ENCODE results near the gene USP38.
"Not testable (repeated sequence)": the region's sequence is repeated elsewhere in the genome, so short reads cannot be mapped to it uniquely, and the experiment has no call there.

Gene USP38

GRCh38 chr4:143215873-143216272, 31.2 kb downstream of the USP38 start:
- Histone ChIP-seq H3K36me3 (ENCODE audit: control insufficient read depth in 1 of 2, insufficient read depth in 2 of 2, low read length in 2 of 2) (peaks cover 4 to 28% of the 10 kb centered on the region in 2 donors), H3K4me3 (ENCODE audit: low read depth in 1 of 2, low read length in 2 of 2) (no peak overlapping the region), H3K4me1 (ENCODE audit: control insufficient read depth in 1 of 2, insufficient read depth in 2 of 2, low read length in 2 of 2) (peaks cover 0 to 3% of the 10 kb centered on the region in 2 donors), H3K27ac (ENCODE audit: low read length) (no peak overlapping the region), H3K9me3 (ENCODE audit: control insufficient read depth in 1 of 2, low read length in 2 of 2) (no peaks in the 10 kb centered on the region), H3K27me3 (ENCODE audit: low read depth, low read length) (no peaks in the 10 kb centered on the region)

GRCh38 chr4:143224255-143224654, 39.5 kb downstream of the USP38 start:
- Histone ChIP-seq H3K4me1 (ENCODE audit: control insufficient read depth in 1 of 2, insufficient read depth in 2 of 2, low read length in 2 of 2) (peaks cover 6 to 17% of the 10 kb centered on the region in 2 donors), H3K27ac (ENCODE audit: low read length) (no peak overlapping the region), H3K9me3 (ENCODE audit: control insufficient read depth in 1 of 2, low read length in 2 of 2) (no peaks in the 10 kb centered on the region), H3K27me3 (ENCODE audit: low read depth, low read length) (no peaks in the 10 kb centered on the region), H3K4me3 (ENCODE audit: low read depth in 1 of 2, low read length in 2 of 2) (no peak overlapping the region), H3K36me3 (ENCODE audit: control insufficient read depth in 1 of 2, insufficient read depth in 2 of 2, low read length in 2 of 2) (peaks cover 4 to 13% of the 10 kb centered on the region in 2 donors)

GRCh38 chr4:143225167-143225566, 40.5 kb downstream of the USP38 start:
- Histone ChIP-seq H3K9me3 (ENCODE audit: control insufficient read depth in 1 of 2, low read length in 2 of 2) (no peaks in the 10 kb centered on the region), H3K27me3 (ENCODE audit: low read depth, low read length) (no peaks in the 10 kb centered on the region), H3K4me3 (ENCODE audit: low read depth in 1 of 2, low read length in 2 of 2) (no peak overlapping the region), H3K4me1 (ENCODE audit: control insufficient read depth in 1 of 2, insufficient read depth in 2 of 2, low read length in 2 of 2) (peaks cover 6 to 17% of the 10 kb centered on the region in 2 donors), H3K27ac (ENCODE audit: low read length) (no peak overlapping the region), H3K36me3 (ENCODE audit: control insufficient read depth in 1 of 2, insufficient read depth in 2 of 2, low read length in 2 of 2) (peaks cover 4 to 13% of the 10 kb centered on the region in 2 donors)

GRCh38 chr4:143230683-143231082, 46.0 kb downstream of the USP38 start:
- no peak overlapping the region for H3K27ac ChIP-seq (ENCODE audit: low read length)
- H3K36me3 ChIP-seq (ENCODE audit: control insufficient read depth in 1 of 2, insufficient read depth in 2 of 2, low read length in 2 of 2) = no peaks in the 10 kb centered on the region
- no peaks in the 10 kb centered on the region for H3K27me3 ChIP-seq (ENCODE audit: low read depth, low read length)
- no peak overlapping the region for H3K4me3 ChIP-seq (ENCODE audit: low read depth in 1 of 2, low read length in 2 of 2)
- peaks cover 0 to 12% of the 10 kb centered on the region in 2 donors for H3K4me1 ChIP-seq (ENCODE audit: control insufficient read depth in 1 of 2, insufficient read depth in 2 of 2, low read length in 2 of 2)
- H3K9me3 ChIP-seq (ENCODE audit: control insufficient read depth in 1 of 2, low read length in 2 of 2) = no peaks in the 10 kb centered on the region

GRCh38 chr4:143232277-143232676, 47.6 kb downstream of the USP38 start:
- Histone ChIP-seq H3K4me1 (ENCODE audit: control insufficient read depth in 1 of 2, insufficient read depth in 2 of 2, low read length in 2 of 2) (peaks cover 0 to 12% of the 10 kb centered on the region in 2 donors), H3K36me3 (ENCODE audit: control insufficient read depth in 1 of 2, insufficient read depth in 2 of 2, low read length in 2 of 2) (no peaks in the 10 kb centered on the region), H3K9me3 (ENCODE audit: control insufficient read depth in 1 of 2, low read length in 2 of 2) (no peaks in the 10 kb centered on the region), H3K27me3 (ENCODE audit: low read depth, low read length) (no peaks in the 10 kb centered on the region), H3K4me3 (ENCODE audit: low read depth in 1 of 2, low read length in 2 of 2) (no peak overlapping the region), H3K27ac (ENCODE audit: low read length) (no peak overlapping the region)

GRCh38 chr4:143234153-143234552, 49.4 kb downstream of the USP38 start:
- Histone ChIP-seq H3K36me3 (ENCODE audit: control insufficient read depth in 1 of 2, insufficient read depth in 2 of 2, low read length in 2 of 2) (no peaks in the 10 kb centered on the region), H3K27me3 (ENCODE audit: low read depth, low read length) (no peaks in the 10 kb centered on the region), H3K9me3 (ENCODE audit: control insufficient read depth in 1 of 2, low read length in 2 of 2) (no peaks in the 10 kb centered on the region), H3K4me3 (ENCODE audit: low read depth in 1 of 2, low read length in 2 of 2) (no peak overlapping the region), H3K4me1 (ENCODE audit: control insufficient read depth in 1 of 2, insufficient read depth in 2 of 2, low read length in 2 of 2) (peaks cover 0 to 12% of the 10 kb centered on the region in 2 donors), H3K27ac (ENCODE audit: low read length) (no peak overlapping the region)

GRCh38 chr4:143237195-143237594, 52.5 kb downstream of the USP38 start:
- H3K27me3 ChIP-seq (ENCODE audit: low read depth, low read length); H3K4me3 ChIP-seq (ENCODE audit: low read depth in 1 of 2, low read length in 2 of 2); H3K36me3 ChIP-seq (ENCODE audit: control insufficient read depth in 1 of 2, insufficient read depth in 2 of 2, low read length in 2 of 2); H3K27ac ChIP-seq (ENCODE audit: low read length); H3K9me3 ChIP-seq (ENCODE audit: control insufficient read depth in 1 of 2, low read length in 2 of 2): not testable (repeated sequence)
- peaks cover 0 to 10% of the 10 kb centered on the region in 2 donors for H3K4me1 ChIP-seq (ENCODE audit: control insufficient read depth in 1 of 2, insufficient read depth in 2 of 2, low read length in 2 of 2)

- H3K27me3 ChIP-seq (ENCODE audit: low read depth, low read length) = no peaks in the 10 kb centered on the region
- H3K4me1 ChIP-seq (ENCODE audit: control insufficient read depth in 1 of 2, insufficient read depth in 2 of 2, low read length in 2 of 2) = peaks cover 0 to 13% of the 10 kb centered on the region in 2 donors
- H3K27ac ChIP-seq (ENCODE audit: low read length) = peak overlapping the region; percentile 4
- H3K9me3 ChIP-seq (ENCODE audit: control insufficient read depth in 1 of 2, low read length in 2 of 2) = no peaks in the 10 kb centered on the region
- H3K4me3 ChIP-seq (ENCODE audit: low read depth in 1 of 2, low read length in 2 of 2) = no peak overlapping the region
- no peaks in the 10 kb centered on the region for H3K36me3 ChIP-seq (ENCODE audit: control insufficient read depth in 1 of 2, insufficient read depth in 2 of 2, low read length in 2 of 2)
These were observed 56.4 kb downstream of the USP38 start for GRCh38 chr4:143240939-143241679.

GRCh38 chr4:143241892-143242291, 57.2 kb downstream of the USP38 start:
- H3K4me1 ChIP-seq (ENCODE audit: control insufficient read depth in 1 of 2, insufficient read depth in 2 of 2, low read length in 2 of 2) = peaks cover 0 to 13% of the 10 kb centered on the region in 2 donors
- H3K9me3 ChIP-seq (ENCODE audit: control insufficient read depth in 1 of 2, low read length in 2 of 2) = no peaks in the 10 kb centered on the region
- H3K4me3 ChIP-seq (ENCODE audit: low read depth in 1 of 2, low read length in 2 of 2) = no peak overlapping the region
- no peak overlapping the region for H3K27ac ChIP-seq (ENCODE audit: low read length)
- H3K27me3 ChIP-seq (ENCODE audit: low read depth, low read length) = no peaks in the 10 kb centered on the region
- no peaks in the 10 kb centered on the region for H3K36me3 ChIP-seq (ENCODE audit: control insufficient read depth in 1 of 2, insufficient read depth in 2 of 2, low read length in 2 of 2)

- Histone ChIP-seq H3K36me3 (ENCODE audit: control insufficient read depth in 1 of 2, insufficient read depth in 2 of 2, low read length in 2 of 2) (no peaks in the 10 kb centered on the region), H3K4me1 (ENCODE audit: control insufficient read depth in 1 of 2, insufficient read depth in 2 of 2, low read length in 2 of 2) (peaks cover 0 to 13% of the 10 kb centered on the region in 2 donors), H3K9me3 (ENCODE audit: control insufficient read depth in 1 of 2, low read length in 2 of 2) (no peaks in the 10 kb centered on the region), H3K27me3 (ENCODE audit: low read depth, low read length) (no peaks in the 10 kb centered on the region), H3K27ac (ENCODE audit: low read length) (no peak overlapping the region), H3K4me3 (ENCODE audit: low read depth in 1 of 2, low read length in 2 of 2) (no peak overlapping the region)
These were observed 58.3 kb downstream of the USP38 start for GRCh38 chr4:143243041-143243440.

- H3K4me1 ChIP-seq (ENCODE audit: control insufficient read depth in 1 of 2, insufficient read depth in 2 of 2, low read length in 2 of 2) = peaks cover 0 to 16% of the 10 kb centered on the region in 2 donors
- H3K27ac ChIP-seq (ENCODE audit: low read length) = no peak overlapping the region
- no peaks in the 10 kb centered on the region for H3K36me3 ChIP-seq (ENCODE audit: control insufficient read depth in 1 of 2, insufficient read depth in 2 of 2, low read length in 2 of 2)
- no peak overlapping the region for H3K4me3 ChIP-seq (ENCODE audit: low read depth in 1 of 2, low read length in 2 of 2)
- no peaks in the 10 kb centered on the region for H3K9me3 ChIP-seq (ENCODE audit: control insufficient read depth in 1 of 2, low read length in 2 of 2)
- no peaks in the 10 kb centered on the region for H3K27me3 ChIP-seq (ENCODE audit: low read depth, low read length)
These were observed 62.3 kb downstream of the USP38 start for GRCh38 chr4:143246977-143247376.

- Histone ChIP-seq H3K4me3 (ENCODE audit: low read depth in 1 of 2, low read length in 2 of 2) (no peak overlapping the region), H3K27me3 (ENCODE audit: low read depth, low read length) (no peaks in the 10 kb centered on the region), H3K4me1 (ENCODE audit: control insufficient read depth in 1 of 2, insufficient read depth in 2 of 2, low read length in 2 of 2) (peaks cover 0 to 13% of the 10 kb centered on the region in 2 donors), H3K27ac (ENCODE audit: low read length) (no peak overlapping the region), H3K36me3 (ENCODE audit: control insufficient read depth in 1 of 2, insufficient read depth in 2 of 2, low read length in 2 of 2) (no peaks in the 10 kb centered on the region), H3K9me3 (ENCODE audit: control insufficient read depth in 1 of 2, low read length in 2 of 2) (no peaks in the 10 kb centered on the region)
These were observed 63.1 kb downstream of the USP38 start for GRCh38 chr4:143247866-143248265.

Measured in muscle layer of duodenum (tissue), 2 donors.